CD4-positive, alpha-beta T cell treated with Interleukin-15 for 1 hour (primary cell): ENCODE data around the gene CHSY1.
A peak's percentile ranks its signal among the peaks of the same experiment; 100 is the strongest.

ENCODE experiments used
- DNase-seq: peaks from one replicate; pipeline ENCODE4 v3.0.0-alpha.2; 2020

Gene CHSY1

DNA sequence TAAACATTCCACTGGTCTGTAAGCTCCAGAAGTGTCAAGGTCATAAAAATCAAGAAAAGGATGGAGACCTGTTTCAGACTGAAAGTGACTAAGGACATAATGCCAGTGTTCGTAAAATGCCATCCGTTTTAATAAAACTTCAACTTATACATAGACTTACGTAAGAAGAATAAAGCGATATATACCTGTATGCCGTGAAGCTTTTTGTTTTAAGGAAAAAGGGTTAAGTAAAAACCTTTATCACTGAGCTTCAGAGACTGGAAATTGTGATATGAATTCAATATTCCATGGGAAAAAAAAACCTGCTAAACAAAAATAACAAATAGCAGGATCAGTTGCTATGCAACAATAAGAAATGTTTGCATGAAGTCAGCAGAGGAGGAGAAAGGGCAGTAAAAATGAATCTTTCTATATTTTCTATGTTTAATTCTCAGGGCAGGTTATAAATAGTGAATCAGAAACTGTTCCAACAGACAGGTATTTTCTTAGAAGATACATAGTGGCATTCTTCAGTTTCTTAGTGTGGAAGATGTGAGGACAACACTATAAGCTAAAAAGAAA, 42.5 kb downstream of the CHSY1 start:
- DNase-seq = no peak

DNA sequence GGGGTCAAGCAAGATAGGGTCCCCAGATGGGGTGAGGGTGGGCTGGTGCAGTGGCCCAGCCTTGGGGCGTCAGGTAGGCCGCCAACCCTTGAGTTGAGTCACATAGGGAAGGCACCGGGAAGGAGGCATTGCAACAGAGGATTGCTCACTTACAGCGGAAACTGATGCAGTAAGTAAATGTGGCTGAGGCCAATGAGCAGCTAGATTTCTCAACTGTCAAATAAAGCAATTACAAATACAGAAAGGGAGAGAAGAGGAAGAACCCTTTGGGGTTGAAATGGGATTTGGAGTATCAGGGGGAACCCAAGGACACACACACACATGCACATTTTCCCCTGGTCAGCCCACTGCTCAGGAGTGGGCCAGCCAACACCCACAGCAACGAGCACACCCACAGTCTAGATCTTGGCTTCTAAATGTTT, 44.0 kb downstream of the CHSY1 start:
- peak; percentile 61 for DNase-seq

DNA sequence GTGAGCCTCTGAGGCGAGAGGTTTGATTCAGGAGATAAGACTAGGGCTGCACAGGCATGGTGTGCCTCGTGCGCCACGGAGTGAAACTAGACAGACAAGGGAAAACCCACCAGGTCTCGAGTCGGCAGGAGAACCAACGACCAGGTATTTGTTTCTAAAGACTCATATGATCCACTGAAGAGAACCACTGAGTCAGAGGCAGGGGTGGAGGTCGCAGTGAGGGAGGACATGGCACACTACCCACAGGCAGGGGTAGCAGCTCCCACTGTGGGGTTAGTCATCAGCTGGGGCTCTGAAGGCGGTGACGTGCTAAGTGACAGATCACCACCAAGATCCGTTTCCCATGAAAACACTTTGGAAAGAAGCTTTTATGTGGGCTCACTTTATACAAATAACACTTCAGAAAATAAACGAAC, 45.7 kb downstream of the CHSY1 start:
- DNase-seq = peak; percentile 43

DNA sequence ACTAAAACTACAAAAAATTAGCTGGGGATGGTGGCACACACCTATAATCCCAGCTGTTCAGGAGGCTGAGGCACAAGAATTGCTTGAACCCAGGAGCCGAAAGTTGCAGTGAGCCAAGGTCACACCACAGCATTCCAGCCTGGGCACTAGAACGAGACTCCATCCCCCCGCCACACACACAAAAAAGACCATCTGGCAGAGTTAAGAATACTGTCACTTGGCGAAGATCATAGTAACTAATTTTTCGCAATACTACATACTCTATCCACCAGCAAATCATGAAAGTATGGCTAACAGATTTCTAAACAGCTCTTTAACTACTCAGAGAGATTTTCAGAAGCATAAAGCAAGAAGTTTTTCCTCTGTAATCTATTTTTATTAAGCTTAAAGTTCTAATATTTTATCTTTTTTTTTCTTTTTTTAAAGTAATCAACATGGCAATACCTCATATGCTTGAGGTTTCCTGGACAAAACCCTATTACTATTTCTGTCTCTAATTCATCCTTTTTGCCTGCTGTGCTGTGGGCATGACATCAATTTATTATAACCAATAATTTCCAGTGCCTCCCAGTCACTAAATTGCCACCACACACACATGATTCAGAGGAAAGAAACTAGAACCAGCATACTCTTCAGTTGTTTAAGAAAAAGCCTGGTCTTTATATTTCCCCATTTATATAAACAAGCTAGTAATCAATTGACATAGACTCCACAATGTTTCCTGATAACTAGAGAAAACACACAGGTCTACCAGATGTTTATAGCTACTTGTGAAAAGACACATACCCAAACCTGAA, 46.9 kb downstream of the CHSY1 start:
- no peak for DNase-seq

DNA sequence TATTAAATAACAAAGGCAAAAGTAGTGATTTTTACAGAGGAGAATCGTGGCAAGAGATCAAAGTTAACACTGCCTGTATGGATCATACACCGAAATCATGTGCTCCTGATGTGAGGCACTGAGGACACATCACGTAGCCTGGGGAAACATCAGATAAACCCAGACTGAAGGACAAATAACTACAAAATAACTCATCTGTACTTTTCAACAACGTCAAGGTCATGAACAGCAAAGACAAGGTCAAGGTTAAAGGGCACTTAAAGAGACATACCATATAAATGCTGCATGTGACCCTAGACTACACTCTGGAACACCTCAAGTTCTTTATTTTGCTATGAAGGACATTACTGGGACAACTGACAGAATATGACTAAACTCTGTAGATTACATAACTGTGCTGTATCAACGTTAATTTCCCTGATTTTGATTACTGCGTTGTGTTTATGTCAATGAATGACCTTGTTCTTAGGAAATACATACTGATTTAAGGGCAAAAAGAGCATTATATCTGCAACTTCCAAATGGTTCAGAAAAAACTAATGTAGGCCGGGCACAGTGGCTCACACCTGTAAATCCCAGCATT, 48.1 kb downstream of the CHSY1 start:
- DNase-seq = no peak

DNA sequence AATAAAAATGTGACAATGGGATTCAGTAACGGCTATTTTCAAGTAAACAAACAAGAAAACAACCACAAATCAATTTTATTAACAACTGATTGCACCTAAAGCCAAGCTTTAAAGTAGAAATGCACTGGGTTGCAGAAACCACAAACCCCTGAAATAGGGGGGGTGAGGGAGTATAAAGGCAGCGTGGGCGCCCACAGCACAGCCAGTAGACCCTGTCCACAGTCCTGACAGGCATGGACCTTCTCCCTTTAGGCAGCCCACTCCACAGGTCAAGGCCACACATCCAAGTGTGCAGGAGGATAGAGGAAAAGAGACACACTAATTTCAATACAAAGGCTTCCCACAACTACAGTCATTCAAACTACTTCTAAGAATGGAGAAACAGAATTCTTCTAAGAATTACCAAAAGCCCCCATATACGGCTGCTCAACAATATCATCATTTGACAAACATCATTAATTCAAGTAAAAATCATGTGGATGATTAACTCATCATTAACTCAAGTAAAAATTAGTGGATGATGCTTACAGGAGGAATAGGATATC, 48.7 kb downstream of the CHSY1 start:
- no peak for DNase-seq

DNA sequence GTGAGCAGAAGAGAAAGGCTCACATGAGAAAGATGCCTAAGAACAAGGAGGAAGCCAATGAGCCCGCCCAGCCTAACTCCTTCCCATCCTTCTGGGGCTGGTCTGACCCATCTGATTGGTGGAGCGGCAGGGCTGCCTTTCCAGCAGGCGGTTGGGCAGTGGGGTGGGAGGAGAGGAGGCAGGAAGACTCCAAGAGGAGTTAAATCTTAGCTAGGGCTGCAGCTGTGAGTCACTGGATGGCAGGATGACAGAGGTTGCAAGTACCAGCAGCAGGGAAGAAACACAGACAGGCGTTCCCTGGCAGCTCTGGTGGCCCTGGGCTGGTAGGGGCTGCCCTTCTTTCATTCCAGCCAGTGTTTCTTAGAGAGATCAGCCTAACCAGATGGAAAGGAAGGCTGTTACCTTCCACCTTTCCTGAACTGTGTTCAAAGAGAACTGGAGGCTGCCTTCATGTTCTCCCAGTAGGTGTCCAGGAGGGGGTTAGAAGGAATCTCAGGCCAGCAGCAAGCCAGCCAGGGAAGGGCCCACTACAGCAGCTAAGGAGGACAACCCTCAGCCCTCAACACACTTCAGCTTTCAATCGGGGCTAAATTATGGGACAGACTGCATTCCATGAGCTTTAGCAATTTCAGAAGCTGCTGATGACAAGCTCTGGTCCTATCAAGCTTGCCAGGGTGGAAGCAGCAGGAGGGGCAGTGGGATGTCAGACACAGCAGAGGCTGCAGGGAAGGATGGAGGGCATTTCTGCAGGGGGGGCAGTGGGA, 50.3 kb downstream of the CHSY1 start:
- peak; percentile 75 for DNase-seq

DNA sequence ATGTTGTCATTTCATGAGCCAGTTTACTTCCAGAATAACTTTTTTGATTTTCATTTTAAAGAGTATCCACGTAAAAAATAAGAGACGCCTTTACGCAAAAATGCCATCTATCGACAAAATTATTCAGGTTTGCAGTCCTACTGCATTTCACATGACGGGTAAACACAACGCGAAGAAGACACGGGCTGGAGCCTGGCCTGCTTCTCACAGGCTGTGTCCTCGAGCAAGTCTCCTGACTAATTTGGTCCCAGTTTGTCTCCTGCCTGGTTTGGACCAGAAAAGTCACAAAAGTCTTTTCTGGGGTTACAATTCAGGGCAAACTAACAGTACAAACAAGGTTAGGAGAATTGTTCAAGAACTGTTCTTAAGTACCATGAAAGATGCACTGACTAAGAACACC, 51.7 kb downstream of the CHSY1 start:
- no peak for DNase-seq

DNA sequence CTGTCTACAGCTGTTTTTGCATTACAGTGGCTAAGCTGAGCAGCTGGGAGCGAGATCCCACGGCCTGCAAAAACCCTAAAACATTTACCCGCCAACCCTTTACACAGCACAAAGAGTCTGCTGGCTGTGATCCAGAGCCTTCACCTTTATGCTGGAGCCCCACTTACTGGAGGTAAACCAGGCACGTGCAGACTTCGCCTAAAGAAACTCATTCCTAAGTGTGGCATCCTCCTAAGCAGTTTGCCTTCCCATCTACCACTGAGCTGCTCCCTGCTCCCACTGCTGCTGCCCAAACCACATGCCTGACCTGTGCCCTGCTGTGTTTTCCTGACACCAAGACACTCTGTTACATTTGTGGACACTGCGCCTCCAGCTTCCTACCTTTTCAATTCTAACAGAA, 53.0 kb downstream of the CHSY1 start:
- DNase-seq = no peak

DNA sequence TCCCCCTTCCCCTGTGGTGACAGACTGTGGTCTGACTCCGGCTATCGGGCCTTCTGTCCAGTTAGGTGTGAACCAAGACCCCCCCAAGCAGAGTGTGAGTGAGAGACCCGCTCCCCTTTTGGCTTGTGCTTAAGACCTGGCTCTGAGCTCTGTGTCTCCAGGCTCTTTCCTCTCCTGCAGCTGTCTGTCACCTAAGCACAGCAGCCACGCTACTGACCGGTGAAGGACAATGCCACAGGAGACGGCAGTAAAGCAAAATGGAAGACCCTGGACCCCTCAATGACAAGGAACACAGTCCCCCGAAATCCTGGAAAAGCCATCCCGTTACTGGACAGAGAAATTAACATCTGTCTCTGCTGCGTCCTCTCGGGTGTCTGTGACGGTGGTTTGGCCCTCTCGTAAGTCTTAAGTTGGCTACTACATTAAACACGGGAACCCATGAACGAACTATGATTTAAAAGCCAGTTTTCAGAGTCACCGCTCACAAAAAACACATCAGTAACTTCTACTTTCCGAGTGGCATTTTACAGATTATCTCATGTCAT, 53.7 kb downstream of the CHSY1 start:
- no peak for DNase-seq

DNA sequence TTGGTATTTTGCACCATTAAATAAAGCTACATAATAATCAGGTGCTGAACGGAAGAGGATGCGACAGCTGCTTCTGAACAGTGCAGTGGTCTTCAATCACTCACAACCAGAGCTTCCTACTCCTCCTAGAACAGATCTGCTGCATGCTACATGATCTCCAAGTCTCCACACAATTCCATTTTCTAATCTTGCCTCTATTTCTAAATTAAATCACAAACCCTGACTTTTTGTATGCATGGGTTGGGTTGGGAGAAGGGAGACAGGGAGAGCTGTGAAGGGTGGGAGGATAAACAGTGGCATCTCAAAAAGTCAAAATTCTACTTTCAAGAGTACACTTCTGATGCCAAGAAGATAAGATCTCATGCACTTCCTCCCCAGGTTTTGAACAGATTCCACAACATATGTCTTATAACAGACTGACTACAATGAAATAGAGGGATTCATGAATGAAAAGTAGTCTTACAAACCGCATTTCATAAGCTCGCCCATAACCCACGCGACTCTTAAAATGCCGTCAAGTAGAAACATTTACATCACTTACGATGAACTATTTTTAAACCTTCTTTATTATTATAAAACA, 57.2 kb downstream of the CHSY1 start:
- DNase-seq = no peak

DNA sequence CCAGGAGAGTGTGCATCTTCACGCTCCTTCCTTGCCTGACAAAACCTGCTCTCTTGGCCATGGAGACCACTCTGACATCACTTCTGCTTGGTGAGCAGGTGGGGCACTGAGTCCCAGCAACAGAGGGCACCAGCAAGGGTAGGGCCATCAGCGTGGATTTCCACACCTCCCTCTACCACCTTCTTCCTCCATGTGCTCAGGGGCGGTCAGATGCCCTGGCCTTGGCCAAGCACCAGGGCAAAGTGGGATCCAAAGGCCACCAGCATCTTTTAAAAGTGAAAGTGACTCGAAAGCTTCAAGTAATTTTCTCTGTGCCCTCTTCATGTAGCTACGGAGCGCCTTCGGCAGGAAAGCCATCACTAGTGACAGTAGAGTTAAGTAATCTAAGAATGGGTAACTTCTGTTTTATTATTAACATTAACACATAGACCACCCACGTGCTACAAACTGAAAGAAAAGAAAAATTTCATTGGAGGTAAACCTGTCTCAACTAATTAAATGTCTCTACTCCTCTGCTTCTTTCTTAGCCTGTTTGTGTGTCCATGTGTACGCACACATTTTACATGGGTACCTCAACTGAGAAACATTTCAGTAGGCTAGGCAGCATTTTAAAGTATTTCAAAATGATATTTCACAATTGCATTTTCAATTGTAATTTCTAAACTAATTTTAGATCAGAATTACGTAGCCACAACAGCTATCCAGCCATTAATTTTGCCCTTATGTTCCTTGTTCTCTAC, 57.9 kb downstream of the CHSY1 start:
- DNase-seq = no peak

DNA sequence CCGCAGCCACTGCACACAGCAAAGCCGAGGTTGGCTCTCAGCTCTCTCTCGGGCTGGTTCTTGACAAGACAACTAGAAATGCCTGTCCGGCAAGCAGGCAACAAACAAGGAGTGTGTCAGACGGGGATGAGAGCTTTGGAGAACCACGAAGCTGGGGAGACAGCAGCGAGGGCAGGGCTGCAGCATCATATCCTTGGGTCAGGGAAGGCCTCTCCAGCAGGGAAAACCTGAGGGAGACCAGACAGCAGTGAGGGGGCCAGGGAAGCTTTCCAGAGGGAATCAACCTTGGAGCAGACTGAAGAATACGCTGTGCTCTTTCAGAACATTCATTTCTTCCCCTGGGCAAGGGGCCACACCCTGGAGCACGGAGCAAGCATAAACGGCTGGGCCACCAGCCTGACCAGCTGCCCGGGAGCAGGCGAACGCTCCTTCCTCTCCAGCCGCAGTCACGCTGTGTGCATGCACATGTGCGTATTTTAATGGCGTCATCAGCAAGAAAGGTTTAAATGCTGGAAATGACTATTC, 58.7 kb downstream of the CHSY1 start:
- no peak for DNase-seq

DNA sequence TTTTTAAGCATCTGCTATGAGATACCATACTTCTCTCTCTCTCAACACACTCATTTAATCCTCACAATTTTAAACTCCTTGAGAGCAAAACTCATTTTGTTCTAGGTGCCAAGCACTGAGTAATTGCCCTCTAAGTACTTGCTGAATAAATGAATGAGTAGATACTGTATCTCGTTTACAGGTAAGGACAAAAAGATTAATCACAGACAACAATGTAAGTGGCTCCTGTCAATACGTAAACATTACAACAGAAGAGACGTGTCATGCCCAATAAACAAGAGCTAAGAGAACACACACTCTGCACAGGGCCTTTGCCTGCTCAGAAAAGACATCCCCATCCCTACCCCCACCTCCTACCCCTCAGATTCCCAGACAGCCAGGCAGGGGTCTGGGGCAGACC, 59.8 kb downstream of the CHSY1 start:
- DNase-seq = no peak

DNA sequence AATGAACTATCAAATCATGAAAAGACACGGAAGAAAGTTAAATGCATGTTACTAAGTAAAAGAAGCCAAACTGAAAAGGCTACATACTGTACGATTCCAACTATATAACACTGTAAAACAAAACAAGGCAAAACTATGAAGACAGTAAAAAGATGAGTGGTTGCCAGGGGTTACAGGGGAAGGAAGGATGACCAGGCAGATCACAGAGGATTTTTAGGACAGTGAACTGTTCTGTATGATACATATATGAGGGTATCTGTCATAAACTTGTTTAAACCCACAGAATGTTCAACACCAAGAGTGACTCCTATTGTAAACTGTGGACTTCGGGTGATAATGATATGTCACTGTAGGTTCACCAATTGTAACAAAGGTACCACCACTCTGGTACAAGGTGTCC, 60.6 kb downstream of the CHSY1 start:
- DNase-seq = no peak

DNA sequence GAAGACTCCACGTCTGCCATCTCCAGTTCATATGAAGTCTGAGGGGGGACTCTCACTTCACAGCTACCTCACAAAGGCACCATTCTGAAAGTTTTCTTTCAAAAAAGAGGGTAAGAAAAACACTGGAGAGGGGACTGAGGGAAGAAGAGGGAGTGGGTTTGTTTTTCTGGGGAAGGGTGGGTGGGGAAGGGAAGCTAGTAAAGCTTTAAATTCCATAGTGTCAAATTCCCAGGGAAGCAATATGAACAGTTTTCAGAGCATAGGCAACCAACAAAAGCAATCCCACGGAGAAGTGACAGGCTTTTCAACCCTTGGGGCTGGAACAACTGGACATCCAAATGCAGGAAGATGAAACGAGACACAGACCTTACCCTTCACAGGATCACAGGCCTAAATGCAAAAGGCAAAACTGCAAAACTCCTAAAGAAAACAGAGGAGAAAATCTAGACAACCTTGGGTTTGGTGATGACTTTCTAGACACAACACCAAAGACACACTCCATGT, 61.7 kb downstream of the CHSY1 start:
- no peak for DNase-seq

DNA sequence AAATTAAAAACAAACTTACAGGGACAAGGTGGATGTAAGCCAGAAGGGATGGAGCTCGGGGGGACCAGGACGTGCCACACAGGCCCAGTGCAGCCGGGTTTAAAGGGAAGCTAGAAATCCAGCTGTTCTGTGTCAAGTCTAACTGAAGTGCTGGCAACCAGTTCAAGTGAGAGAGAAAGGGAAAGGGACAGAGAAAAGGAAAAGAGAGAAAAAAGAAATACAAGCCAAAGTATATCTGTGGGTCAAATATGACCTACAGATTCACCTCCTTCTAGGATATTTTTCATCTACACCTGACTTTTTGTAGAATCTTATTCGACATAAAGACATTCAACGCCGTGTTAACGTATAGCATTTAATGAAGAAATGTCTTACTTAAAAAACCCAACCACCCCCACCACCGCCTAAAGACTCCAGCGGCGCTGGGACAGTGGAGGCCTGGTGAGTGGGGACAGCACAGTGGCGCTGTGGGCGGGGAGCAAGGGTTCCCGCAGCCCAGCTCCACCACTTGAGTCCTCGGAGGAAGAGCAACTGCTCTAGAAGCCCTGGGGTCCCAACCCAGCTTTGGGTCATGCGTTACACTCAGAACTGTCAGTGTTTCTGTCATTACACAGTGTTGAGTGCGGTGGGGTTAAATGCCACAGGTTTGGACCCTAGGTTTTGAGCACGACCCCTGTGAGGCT, 62.3 kb downstream of the CHSY1 start:
- DNase-seq = no peak

DNA sequence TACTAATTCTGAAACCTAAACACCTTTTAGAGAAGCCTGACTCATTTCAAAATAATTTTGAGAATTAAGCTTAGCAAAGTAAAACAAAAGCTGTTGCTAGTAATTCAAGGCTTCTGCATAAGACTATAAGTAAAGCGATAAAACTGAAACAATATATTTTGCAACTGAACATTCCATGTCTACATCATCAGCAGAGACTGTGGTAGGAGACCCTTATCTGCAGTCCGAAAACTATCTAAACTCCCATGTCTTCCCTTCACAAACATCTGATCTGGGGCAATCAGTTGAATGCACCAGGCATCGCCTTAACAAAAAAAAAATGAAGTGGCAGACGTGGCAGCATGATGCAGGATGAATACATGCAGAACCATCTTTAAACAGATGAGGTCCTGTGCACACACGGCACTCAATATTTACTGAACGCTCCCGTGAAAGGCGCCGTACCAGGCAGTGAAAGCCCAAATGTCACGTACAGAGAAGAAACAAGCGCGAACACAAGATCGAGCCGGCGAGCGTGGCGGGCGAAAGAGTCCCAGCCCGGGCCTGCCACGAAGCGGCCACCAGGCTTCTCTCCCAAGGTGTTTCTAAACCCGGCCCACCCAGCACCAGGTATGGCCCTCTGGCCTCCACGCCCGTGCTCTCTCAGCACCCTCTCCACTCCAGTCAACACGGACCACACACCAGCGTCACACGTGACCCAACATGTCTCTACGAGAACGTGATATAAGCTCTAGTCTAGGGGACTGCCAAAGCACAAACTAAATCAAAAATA, 63.0 kb downstream of the CHSY1 start:
- DNase-seq = no peak

DNA sequence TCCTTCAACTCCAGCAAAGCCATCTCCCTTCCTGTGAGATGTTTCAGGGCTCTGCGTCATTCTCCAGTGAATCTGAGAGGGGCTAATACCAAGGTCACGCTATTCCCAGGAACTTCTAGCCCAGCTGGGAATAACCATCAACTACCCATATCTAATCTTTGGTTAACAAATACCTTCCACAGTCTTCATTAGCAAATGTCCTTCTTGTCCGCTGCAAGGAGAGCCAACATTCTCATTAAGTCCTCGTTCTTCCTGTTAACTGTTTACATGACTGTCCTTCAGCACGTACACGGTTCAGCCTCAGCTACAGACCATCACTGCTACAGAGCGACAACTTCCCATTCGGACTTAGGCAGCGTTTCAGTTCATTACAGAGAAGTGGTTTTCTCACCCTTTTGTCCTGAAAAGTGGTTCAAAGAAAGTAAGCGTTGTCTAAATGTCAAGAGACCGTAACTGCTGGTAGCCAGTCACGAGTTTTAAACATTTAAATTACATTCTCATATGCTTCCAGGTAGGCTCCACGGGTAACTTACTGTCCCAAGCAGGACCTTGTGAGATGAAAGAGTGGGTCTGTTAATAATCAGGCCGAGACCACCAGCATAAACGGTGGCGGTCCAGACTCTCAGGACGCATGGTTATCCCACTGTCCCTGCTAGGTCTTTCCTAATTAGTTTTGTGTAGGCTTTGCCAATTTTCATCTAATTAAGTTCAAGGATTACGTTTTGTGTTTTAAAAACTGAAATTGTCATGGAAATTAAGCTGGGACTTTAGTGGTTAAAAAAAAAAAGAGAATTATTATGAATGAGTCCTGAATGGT, 63.8 kb downstream of the CHSY1 start:
- DNase-seq = no peak
